Loucy (cell line): ENCODE results near the gene PC.

Source experiments
- EZH2phosphoT487 ChIP-seq: fragments of 200-600 bp; IDR thresholded peaks from 2 replicates; pipeline ENCODE4 v1.6.1; 2018; ENCODE audit warnings: antibody characterized with exemption, mild to moderate bottlenecking, moderate library complexity, borderline replicate concordance
- TF ChIP-seq, protein P1 (sequence below): fragments of 200-600 bp; sonication (generic); conservative IDR thresholded peaks from 2 replicates; pipeline ENCODE4 v1.5.1; 2014; ENCODE audit warnings: mild to moderate bottlenecking, antibody characterized with exemption, low read length

GRCh38 chr11:66915866-66916265 lies 42.3 kb downstream of the PC start:
- TF ChIP-seq, protein P1, sequence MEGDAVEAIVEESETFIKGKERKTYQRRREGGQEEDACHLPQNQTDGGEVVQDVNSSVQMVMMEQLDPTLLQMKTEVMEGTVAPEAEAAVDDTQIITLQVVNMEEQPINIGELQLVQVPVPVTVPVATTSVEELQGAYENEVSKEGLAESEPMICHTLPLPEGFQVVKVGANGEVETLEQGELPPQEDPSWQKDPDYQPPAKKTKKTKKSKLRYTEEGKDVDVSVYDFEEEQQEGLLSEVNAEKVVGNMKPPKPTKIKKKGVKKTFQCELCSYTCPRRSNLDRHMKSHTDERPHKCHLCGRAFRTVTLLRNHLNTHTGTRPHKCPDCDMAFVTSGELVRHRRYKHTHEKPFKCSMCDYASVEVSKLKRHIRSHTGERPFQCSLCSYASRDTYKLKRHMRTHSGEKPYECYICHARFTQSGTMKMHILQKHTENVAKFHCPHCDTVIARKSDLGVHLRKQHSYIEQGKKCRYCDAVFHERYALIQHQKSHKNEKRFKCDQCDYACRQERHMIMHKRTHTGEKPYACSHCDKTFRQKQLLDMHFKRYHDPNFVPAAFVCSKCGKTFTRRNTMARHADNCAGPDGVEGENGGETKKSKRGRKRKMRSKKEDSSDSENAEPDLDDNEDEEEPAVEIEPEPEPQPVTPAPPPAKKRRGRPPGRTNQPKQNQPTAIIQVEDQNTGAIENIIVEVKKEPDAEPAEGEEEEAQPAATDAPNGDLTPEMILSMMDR, result no peak
- no peak for TF ChIP-seq EZH2phosphoT487
